ENCODE results near the gene GOLGA7B. TPM values are rescaled to one million over a fixed set of nuclear protein-coding genes. Genes with fewer than 3 reads are reported as not detected.

The GOLGA7B gene
- total RNA-seq, 4 donors from 2014 or later, result 0.29 to 2.3 (median 0.63) TPM

DNA sequence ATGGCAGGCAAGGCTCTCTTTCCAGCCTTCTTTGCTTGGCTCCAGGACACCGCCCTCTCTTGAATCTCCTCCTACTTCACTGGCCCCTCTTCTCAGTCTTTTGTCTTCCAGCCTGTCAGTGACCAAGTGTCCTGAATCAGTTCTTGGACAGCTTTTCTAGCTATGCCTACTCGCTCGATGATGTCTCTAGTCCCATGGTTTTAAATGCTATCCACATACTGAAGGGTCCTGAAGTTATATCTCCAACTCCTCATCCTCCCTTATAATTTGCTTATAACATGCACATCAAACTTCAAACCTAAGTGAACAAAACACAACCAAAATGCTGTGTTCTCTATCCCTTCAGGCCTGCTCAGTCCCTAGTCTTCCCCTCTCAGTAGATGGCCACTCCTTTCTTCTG is 5.0 kb upstream of the GOLGA7B start:
- H3K27ac ChIP-seq, result no peak overlapping the region
- intact Hi-C loops (cut with DNase I; ENCODE audit: low total_unique reads) (no loop called here), in situ Hi-C loops (cut with MboI; ENCODE audit: low sequenced_read_pairs in 4 of 4) (no loop called here)

DNA sequence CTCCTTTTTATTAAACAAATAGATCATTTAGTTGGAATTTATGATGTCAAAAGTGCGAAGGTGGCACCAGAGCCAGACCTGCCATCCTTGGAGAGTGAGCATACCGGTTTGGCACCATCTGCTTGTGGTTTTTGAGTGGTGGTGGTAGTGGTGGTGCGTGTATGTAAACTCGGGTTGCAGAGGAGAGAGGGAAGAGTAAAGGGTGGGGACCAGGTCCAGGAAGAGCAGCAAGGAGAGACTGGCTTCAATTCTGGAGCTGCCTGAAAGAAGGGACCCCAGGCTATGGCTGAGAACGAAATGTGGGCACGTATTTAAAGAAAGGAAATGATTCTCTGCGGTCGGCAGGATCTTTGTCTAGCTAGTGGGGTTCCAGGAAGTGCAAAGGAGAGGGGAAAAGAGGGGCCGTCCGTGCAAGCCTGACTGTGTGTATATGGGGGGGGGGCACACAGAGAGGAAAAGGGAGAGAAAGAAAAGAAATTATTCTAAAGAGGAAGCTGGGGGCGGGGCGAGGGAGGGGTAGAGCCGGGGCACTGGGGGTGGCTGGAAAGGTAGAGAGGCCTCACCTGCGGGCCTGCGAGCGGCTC is 448 bp upstream of the GOLGA7B start:
- in situ Hi-C loops (cut with MboI; ENCODE audit: low sequenced_read_pairs in 4 of 4), result no loop called here

More for the DNA sequence above, 5.0 kb upstream of the GOLGA7B start:
- TF ChIP-seq POLR2A (IDR thresholded peaks at IDR 0.05), result no peak
- TF ChIP-seq, protein P1, sequence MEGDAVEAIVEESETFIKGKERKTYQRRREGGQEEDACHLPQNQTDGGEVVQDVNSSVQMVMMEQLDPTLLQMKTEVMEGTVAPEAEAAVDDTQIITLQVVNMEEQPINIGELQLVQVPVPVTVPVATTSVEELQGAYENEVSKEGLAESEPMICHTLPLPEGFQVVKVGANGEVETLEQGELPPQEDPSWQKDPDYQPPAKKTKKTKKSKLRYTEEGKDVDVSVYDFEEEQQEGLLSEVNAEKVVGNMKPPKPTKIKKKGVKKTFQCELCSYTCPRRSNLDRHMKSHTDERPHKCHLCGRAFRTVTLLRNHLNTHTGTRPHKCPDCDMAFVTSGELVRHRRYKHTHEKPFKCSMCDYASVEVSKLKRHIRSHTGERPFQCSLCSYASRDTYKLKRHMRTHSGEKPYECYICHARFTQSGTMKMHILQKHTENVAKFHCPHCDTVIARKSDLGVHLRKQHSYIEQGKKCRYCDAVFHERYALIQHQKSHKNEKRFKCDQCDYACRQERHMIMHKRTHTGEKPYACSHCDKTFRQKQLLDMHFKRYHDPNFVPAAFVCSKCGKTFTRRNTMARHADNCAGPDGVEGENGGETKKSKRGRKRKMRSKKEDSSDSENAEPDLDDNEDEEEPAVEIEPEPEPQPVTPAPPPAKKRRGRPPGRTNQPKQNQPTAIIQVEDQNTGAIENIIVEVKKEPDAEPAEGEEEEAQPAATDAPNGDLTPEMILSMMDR (IDR thresholded peaks at IDR 0.05 in 4 of 5, conservative IDR thresholded peaks at IDR 0.05 in 1 of 5), result no peak
- Histone ChIP-seq H3K27me3 (no peaks in the 10 kb centered on the region), H3K4me1 (peaks cover 10% of the 10 kb centered on the region in 2 donors), H3K36me3 (no peaks in the 10 kb centered on the region), H3K4me3 (no peak overlapping the region), H3K9me3 (no peaks in the 10 kb centered on the region)
- no peak for DNase-seq
- ATAC-seq, result no peak

DNA sequence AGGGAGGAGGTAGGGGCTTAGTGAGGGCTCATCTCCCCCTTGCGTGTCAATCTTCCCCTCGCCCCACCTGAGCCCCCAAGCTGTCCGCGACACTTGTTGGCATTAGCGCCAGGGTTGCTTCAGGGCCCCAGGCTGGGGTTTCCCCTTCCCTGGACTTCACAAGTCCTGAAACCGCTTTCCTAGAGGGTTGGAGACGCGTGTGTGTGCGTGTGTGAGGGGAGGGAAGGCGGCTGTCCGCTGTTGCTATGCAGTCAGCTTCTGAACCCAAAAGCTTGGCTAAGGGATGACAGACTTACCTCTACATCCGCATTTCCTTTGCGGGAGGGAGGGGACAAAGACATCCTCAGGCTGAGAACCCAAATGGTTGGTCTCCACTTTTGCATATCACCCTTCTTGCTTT is 803 bp downstream of the GOLGA7B start:
- in situ Hi-C loops (cut with MboI; ENCODE audit: low sequenced_read_pairs in 4 of 4) (no loop called here), intact Hi-C loops (cut with DNase I; ENCODE audit: low total_unique reads) (no loop called here)
- H3K36me3 ChIP-seq, result no peaks in the 10 kb centered on the region
- peaks cover 0 to 15% (median 2%) of the 10 kb centered on the region in 3 donors for H3K27me3 ChIP-seq
- TF ChIP-seq, protein P1 (IDR thresholded peaks at IDR 0.05 in 4 of 5, conservative IDR thresholded peaks at IDR 0.05 in 1 of 5), result no peak
- TF ChIP-seq POLR2A (IDR thresholded peaks at IDR 0.05), result no peak
- ATAC-seq (no peak), DNase-seq (no peak)
- H3K4me1 ChIP-seq, result peaks cover 14 to 18% of the 10 kb centered on the region in 2 donors
- H3K4me3 ChIP-seq, result peak overlapping the region; percentile 11 to 59 (median 39)
- no peak overlapping the region for H3K27ac ChIP-seq
- no peaks in the 10 kb centered on the region for H3K9me3 ChIP-seq

More for the DNA sequence above, 448 bp upstream of the GOLGA7B start:
- intact Hi-C loops (cut with DNase I; ENCODE audit: low total_unique reads), result no loop called here
- Histone ChIP-seq H3K9me3 (no peaks in the 10 kb centered on the region), H3K4me3 (peak overlapping the region; percentile 50 to 65 (median 56)), H3K36me3 (no peaks in the 10 kb centered on the region), H3K27ac (no peak overlapping the region), H3K27me3 (peaks cover 0 to 15% (median 2%) of the 10 kb centered on the region in 3 donors), H3K4me1 (peaks cover 14 to 18% of the 10 kb centered on the region in 2 donors)
- TF ChIP-seq POLR2A (IDR thresholded peaks at IDR 0.05), result no peak
- TF ChIP-seq, protein P1 (IDR thresholded peaks at IDR 0.05 in 4 of 5, conservative IDR thresholded peaks at IDR 0.05 in 1 of 5), result no peak
- ATAC-seq (peak in 1 of 2 donors; percentile 15), DNase-seq (no peak)

DNA sequence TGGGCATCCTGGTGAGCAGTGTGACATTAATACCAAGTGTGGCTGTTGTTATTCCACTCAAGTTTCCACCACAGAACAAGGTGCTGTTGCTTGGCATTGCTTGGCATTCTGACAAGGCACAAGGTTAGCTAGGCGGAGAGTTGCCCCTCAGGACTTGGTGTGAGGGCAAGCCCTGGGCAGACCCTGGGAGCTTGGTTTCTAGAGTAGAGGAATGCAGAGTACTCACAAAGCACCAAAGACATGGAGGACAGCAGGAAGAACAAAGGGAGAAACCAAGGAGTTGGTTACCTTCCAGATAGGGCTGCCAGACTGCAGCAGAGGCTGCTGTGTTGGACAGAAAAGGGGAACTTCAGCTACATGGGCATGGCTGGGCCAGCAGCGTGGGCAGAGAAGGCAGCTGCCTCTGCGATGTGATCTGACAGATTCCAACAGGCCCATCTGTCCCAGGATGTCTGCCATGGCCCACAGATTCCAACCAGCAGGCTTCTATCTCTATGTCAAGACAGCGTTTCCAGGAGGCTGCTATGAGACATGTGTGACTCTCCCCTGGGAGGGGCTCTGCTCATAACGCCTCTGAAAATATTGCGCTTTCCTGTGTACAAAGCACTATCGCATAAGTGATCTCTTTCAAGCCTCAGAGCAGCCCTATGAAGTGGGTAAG is 1.8 kb downstream of the GOLGA7B start:
- TF ChIP-seq, protein P1 (IDR thresholded peaks at IDR 0.05 in 4 of 5, conservative IDR thresholded peaks at IDR 0.05 in 1 of 5), result no peak
- Histone ChIP-seq H3K36me3 (no peaks in the 10 kb centered on the region), H3K27me3 (peaks cover 0 to 15% (median 2%) of the 10 kb centered on the region in 3 donors), H3K27ac (no peak overlapping the region), H3K9me3 (no peaks in the 10 kb centered on the region), H3K4me1 (peaks cover 14 to 18% of the 10 kb centered on the region in 2 donors), H3K4me3 (no peak overlapping the region)
- intact Hi-C loops (cut with DNase I; ENCODE audit: low total_unique reads) (no loop called here), in situ Hi-C loops (cut with MboI; ENCODE audit: low sequenced_read_pairs in 4 of 4) (no loop called here)
- ATAC-seq (no peak), DNase-seq (no peak)
